ENCODE data around the gene GPR156.
"Not testable (repeated sequence)": the region's sequence is repeated elsewhere in the genome, so short reads cannot be mapped to it uniquely, and the experiment has no call there.

Gene GPR156

DNA sequence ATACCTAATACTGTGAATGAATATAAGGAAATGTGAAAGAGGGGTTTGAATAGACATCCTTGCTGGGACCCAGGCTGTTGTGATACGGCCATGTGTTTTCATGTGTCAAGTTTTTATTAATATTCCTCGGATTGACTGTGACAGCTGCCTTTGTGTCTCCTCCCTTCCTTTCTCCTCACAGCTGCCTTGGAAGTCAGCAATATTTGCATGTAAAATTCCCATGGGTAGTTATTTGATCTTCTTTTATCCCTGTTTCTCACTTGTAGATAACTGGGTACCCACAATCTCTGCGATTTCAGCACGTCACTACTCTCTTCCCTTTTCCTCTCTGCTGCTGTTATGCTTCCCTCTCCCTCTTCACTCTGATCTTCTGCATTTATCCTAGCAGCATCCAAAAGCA, 9.4 kb downstream of the GPR156 start:
- in situ Hi-C loops (cut with MboI; ENCODE audit: low sequenced_read_pairs) = no loop called here

DNA sequence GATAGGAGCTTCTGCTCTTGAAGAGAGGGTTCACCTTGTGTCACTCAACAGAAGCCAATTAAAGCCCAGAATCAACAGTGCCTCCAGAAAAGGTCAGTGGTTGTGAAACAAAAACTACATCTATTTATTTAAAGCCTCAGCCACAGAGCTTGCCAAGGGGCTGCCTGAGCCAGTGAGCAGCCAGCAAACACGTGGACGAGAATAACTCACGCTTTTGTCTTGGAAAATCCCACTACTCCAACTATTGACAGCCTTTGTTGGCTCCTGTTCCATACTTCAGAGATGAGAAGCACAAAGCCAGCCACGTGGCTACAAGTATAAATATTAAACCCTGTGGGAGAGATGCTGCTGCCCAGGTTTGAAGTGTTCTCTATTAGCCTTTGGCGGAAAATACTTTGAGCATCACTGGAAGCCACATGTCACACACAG, 10.3 kb downstream of the GPR156 start:
- in situ Hi-C loops (cut with MboI; ENCODE audit: low sequenced_read_pairs) = no loop called here

DNA sequence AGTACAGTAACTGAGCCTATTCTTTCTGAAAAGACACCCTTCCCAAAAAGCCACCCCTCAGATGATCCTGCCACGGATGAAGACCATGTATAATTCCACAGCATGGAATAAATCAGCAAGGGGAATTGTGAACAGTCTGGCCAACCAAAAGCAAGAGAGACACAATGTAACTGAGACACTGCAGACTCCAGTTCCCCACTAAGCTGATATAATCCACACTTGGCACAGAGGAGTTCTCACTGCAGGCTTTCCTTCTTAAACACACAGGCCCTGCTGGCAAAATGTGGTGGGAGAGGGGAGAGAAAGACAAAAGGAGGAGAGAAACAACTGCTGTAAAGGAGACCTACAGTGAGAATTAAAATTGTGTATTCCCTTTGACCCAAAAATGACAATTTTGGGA, 12.7 kb downstream of the GPR156 start:
- in situ Hi-C loops (cut with MboI; ENCODE audit: low sequenced_read_pairs) = no loop called here

DNA sequence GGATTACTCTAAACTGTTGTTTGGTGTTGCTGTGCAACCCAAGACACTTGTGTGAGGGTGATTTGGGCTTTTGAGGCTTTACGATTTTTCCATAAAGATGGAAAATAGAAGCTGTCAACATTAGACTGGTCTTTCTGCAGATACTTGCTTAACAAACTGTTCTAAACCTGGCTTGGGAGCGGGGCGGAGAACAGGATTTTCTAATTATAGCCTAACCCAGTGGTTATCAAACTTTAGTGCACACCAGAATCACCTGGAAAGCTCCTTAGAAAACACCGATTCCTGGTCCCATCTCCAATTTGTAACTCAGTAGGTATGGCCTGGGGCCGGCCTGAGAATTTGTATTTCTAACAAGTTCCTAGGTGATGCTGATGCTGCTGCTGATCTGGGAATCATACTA, 19.0 kb downstream of the GPR156 start:
- in situ Hi-C loops (cut with MboI; ENCODE audit: low sequenced_read_pairs) = no loop called here

- in situ Hi-C loops (cut with MboI; ENCODE audit: low sequenced_read_pairs) = no loop called here
Measured at GRCh38 chr3:120264963-120265362, 20.1 kb downstream of the GPR156 start.

GRCh38 chr3:120263792-120264191, 21.2 kb downstream of the GPR156 start:
- in situ Hi-C loops (cut with MboI; ENCODE audit: low sequenced_read_pairs) = no loop called here

GRCh38 chr3:120258009-120258408, 27.0 kb downstream of the GPR156 start:
- in situ Hi-C loops (cut with MboI; ENCODE audit: low sequenced_read_pairs) = no loop called here

DNA sequence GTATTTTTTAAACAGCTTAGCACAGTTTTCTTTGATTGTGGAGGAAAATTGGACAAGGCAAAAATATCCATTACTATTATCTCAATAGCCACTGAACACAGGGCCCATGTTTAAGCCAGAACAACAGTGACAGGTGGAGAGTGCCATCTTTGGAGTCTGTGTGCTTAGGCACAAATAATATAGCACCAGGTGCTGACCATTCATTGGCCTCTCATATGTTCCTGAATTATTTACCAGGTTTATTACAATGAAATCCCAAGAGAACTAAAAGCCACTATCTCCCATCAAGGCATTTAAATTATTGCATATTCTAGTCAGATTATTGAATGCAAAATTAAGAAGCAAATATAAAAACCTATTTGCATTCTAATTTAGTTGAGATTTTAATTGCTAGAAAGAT, 39.6 kb downstream of the GPR156 start:
- in situ Hi-C loops (cut with MboI; ENCODE audit: low sequenced_read_pairs) = loop anchor here (25.0 kb wide), 1 partner anchor 317 kb away; no protein-coding TSS in a partner anchor

GRCh38 chr3:120244834-120245225, 40.2 kb downstream of the GPR156 start:
- in situ Hi-C loops (cut with MboI; ENCODE audit: low sequenced_read_pairs) = loop anchor here (25.0 kb wide), 1 partner anchor 317 kb away; no protein-coding TSS in a partner anchor

DNA sequence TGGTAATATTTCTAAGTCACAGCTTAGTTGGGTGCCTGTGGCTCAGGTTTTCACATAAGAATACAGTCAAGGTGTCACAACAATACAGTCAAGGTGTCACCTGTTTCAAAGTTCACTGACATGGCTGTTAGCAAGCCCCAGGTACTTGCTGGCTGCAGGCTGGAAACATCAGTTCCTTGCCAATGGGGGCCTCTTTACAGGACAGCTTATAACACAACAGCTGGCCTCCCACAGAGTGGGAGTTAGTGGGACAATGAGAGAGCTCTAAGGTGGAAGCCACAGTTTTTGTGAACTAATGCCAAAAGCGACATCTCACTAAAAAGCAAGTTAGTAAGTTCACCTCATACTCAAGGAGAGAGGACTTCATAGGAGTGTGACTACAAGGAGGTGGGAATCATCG, 45.4 kb downstream of the GPR156 start:
- in situ Hi-C loops (cut with MboI; ENCODE audit: low sequenced_read_pairs) = loop anchor here (25.0 kb wide), 1 partner anchor 323 kb away; no protein-coding TSS in a partner anchor

GRCh38 chr3:120227710-120228347, 57.2 kb downstream of the GPR156 start:
- in situ Hi-C loops (cut with MboI; ENCODE audit: low sequenced_read_pairs) = loop anchor here (25.0 kb wide), 1 partner anchor 334 kb away; no protein-coding TSS in a partner anchor

DNA sequence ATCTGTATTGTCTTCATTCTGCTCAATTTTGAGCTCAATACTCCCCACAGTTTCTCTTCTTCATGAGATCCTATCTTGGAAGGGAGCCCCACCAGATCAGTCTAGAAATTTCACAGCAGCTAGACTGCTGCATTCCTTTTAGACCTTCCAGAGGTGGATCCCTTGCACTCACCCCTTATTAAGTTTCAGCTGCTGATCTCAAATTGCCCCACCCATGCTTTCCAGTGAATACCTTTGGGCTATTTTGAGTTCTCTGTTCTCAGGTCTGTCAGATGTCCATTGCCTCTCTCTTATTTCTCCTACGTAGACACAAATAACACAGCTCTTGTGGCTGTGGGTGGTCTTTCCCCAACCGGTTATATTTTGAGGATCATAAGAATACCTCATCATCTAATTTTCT, 60.8 kb downstream of the GPR156 start:
- in situ Hi-C loops (cut with MboI; ENCODE audit: low sequenced_read_pairs) = no loop called here

- in situ Hi-C loops (cut with MboI; ENCODE audit: low sequenced_read_pairs) = no loop called here
Measured at GRCh38 chr3:120218981-120219380, 66.0 kb downstream of the GPR156 start.

DNA sequence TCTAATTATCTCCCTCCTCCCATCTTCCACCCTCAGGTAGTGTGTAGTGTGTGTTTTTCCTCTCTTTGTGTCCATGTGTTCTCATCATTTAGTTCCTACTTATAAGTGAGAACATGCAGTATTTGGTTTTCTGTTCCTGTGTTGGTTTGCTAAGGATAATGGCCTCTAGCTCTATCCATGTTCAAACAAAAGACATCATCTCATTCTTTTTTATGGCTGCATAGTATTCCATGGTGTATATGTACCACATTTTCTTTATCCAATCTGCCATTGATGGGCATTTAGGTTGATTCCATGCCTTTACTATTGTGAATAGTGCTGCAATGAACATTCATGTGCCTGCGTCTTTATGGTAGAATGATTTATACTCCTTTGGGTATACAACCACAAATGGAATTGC, 68.4 kb downstream of the GPR156 start:
- in situ Hi-C loops (cut with MboI; ENCODE audit: low sequenced_read_pairs) = not testable (repeated sequence)

DNA sequence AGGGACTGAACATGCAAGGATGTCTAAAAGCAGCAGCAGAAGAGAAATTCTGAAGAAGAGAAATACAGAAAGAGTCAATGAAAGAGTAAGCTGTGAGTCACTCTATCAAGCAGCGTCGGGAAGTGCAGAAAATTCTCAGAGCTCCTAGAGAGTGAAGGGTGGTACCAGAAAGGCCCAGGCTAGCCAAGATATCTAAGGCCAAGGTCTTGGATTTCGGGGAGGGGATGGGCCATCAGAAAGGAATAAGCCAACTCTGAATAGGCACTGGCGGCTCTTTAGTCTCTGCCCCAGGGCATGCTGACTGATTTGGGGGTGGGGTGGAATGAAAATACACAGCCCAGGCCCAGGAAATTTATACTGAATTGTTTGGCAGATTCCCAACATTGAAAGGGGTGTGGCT, 70.8 kb downstream of the GPR156 start:
- in situ Hi-C loops (cut with MboI; ENCODE audit: low sequenced_read_pairs) = no loop called here

- in situ Hi-C loops (cut with MboI; ENCODE audit: low sequenced_read_pairs) = no loop called here
Measured at GRCh38 chr3:120212505-120212904, 72.5 kb downstream of the GPR156 start.

DNA sequence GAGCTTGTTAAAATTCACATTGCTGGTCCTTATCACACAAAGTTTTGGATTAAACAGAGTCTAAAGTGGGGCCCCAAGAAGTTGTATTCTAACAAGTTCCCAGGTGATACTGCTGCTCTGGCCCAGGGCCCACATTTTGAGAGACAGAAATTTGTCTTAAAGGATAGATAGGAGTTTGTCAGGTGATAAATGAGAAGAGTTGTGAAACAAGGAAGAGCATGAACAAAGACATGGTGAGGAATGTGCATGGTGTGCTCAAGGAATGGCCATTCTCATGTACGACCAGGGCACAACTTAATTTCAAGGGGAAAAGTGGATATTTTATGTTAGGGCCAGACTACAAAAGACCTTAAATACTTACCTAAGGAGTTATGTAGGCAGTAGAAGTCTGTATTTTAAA, 75.6 kb downstream of the GPR156 start:
- in situ Hi-C loops (cut with MboI; ENCODE audit: low sequenced_read_pairs) = no loop called here

DNA sequence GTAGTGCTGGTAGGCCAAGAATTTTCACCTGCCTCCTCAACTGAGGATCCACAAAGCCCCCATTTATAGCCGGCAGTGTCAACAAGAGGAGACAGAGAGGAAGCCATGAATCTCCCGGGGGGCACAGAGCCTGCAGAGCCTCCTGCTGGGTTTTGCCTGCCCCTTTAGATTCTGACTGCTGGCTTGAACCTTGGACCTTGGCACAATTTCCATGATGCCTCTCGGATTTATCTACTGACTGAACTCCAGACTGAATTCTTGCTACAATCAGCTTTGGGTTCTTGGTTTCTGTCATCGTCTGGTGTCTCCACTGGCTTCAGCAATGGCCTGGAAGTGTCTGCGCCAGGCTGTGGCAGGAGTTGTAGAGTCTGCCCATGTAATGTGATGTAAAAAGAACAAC, 80.7 kb downstream of the GPR156 start:
- in situ Hi-C loops (cut with MboI; ENCODE audit: low sequenced_read_pairs) = no loop called here

DNA sequence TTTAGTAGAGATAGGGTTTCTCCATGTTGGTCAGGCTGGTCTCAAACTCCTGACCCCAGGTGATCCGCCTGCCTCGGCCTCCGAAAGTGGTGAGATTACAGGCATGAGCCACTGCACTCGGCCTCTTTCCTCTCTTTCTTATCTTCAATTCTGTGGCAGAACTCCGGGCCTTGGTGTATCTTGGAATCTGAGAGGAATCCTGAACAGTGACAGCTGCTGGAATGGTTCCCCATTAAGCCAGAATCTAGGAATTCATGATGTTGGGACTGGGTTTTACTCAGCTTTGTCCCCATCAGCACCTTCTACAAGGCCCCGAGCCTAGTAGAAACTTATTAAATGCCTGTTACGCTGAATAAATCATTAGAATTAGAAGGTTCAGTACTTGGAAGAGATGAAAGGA, 81.4 kb downstream of the GPR156 start:
- in situ Hi-C loops (cut with MboI; ENCODE audit: low sequenced_read_pairs) = no loop called here

- in situ Hi-C loops (cut with MboI; ENCODE audit: low sequenced_read_pairs) = no loop called here
Measured at GRCh38 chr3:120203016-120203415, 82.0 kb downstream of the GPR156 start.

GRCh38 chr3:120202363-120202762, 82.7 kb downstream of the GPR156 start:
- in situ Hi-C loops (cut with MboI; ENCODE audit: low sequenced_read_pairs) = no loop called here

GRCh38 chr3:120200493-120201235, 84.4 kb downstream of the GPR156 start:
- in situ Hi-C loops (cut with MboI; ENCODE audit: low sequenced_read_pairs) = no loop called here

Measured in HL-60/S4 treated with retinoic acid at 250 ng/mL for 4 days and 3 days (cell line).